ENCODE results near the gene CCNYL1.

The CCNYL1 gene

GRCh38 chr2:207766041-207766551 is 54.7 kb downstream of the CCNYL1 start:
- no peak for DNase-seq (ENCODE audit: low spot score)

- no peak for DNase-seq (ENCODE audit: low spot score)
Observed at GRCh38 chr2:207766697-207767460, 55.4 kb downstream of the CCNYL1 start.

GRCh38 chr2:207767461-207768167 is 56.2 kb downstream of the CCNYL1 start:
- no peak for DNase-seq (ENCODE audit: low spot score)

GRCh38 chr2:207768168-207768865 is 56.9 kb downstream of the CCNYL1 start:
- DNase-seq (ENCODE audit: low spot score) = peak; percentile 69

DNA sequence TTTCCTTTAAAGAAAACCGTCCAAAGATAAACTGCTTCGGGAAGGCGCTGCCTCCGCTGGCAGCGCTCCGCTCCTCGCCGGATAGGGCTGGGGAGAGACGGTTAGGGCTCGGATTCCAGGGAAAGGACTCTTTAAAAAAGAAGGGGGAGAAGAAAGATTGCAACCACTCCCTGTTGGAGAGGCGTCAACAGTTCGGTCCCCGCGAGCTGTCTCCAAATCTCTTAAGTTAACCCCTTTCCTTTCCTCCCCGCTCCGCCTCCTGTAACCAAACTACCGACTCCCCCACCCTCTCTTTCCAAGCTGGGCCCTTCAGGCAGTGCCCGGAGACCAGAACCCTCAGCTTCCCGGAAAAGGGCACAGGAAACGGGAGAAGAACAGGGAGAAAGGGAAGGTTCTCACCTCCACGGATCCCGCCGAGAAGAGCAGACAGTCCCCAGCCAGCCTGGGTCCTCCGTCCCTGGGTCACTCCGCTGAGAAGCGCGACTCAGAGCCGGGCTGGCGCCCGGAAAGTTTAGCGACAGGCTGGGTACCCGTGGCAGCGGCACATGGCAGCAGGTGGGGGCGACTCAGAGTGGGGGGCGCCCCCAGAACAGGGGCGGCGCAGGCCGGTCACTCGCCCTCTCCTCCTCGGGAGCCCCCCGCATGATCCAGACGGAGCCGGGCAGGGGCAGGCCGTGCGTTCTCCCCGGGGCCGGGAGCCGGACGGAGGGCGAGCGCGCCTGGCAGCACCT is 57.6 kb downstream of the CCNYL1 start:
- peak; percentile 71 for DNase-seq (ENCODE audit: low spot score)

- no peak for DNase-seq (ENCODE audit: low spot score)
Observed at GRCh38 chr2:207770602-207771404, 59.4 kb downstream of the CCNYL1 start.

- DNase-seq (ENCODE audit: low spot score) = no peak
Observed at GRCh38 chr2:207771421-207771820, 60.0 kb downstream of the CCNYL1 start.

- no peak for DNase-seq (ENCODE audit: low spot score)
Observed at GRCh38 chr2:207772081-207772843, 60.8 kb downstream of the CCNYL1 start.

- DNase-seq (ENCODE audit: low spot score) = no peak
Observed at GRCh38 chr2:207772844-207773205, 61.4 kb downstream of the CCNYL1 start.

GRCh38 chr2:207775473-207775872 is 64.0 kb downstream of the CCNYL1 start:
- DNase-seq (ENCODE audit: low spot score) = no peak

GRCh38 chr2:207777124-207777523 is 65.7 kb downstream of the CCNYL1 start:
- DNase-seq (ENCODE audit: low spot score) = no peak

DNA sequence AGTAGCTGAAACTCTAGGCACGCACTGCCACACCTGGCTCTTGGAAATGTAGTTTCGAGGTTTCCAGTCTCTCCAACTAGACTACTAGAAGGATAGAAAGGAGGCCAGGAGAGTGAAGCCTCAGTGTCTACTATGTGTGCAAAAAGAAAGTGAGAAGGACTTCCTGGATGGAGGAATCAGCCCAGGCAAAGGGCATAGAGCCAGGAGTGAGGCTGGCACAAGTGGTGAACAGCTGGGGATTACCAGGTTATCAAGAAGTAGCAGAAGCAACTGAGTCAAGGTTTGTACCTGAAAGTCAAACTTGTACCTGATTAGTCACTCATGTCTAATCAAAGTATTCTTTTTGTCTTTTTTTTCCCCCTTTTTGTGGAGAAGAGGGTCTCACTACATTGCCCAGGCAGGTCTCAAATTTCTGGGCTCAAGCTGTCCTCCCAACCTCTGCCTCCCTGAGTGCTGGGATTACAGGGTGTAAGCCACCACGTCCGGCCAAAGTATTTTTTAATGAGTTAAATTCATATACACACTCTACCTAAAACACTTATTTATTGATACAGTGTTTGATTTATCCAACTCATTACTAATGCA is 67.0 kb downstream of the CCNYL1 start:
- no peak for DNase-seq (ENCODE audit: low spot score)

DNA sequence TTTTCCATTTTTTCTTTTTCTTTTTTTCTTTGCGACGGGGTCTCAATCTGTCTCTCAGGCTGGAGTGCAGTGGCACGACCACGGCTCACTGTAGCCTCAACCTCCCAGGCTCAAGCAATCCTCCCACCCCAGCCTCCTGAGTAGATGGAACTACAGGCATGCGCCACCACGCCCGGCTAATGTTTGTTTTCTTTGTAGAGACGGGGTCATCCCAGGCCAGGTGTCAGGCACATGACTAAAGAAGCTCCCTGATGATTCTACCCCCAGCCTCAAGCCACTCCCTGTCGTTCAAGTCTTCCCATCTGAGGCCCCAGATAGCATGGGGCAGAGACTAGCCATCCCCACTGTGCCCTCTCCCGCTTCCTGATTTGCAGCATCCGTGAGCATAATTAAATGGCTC is 68.1 kb downstream of the CCNYL1 start:
- DNase-seq (ENCODE audit: low spot score) = no peak

DNA sequence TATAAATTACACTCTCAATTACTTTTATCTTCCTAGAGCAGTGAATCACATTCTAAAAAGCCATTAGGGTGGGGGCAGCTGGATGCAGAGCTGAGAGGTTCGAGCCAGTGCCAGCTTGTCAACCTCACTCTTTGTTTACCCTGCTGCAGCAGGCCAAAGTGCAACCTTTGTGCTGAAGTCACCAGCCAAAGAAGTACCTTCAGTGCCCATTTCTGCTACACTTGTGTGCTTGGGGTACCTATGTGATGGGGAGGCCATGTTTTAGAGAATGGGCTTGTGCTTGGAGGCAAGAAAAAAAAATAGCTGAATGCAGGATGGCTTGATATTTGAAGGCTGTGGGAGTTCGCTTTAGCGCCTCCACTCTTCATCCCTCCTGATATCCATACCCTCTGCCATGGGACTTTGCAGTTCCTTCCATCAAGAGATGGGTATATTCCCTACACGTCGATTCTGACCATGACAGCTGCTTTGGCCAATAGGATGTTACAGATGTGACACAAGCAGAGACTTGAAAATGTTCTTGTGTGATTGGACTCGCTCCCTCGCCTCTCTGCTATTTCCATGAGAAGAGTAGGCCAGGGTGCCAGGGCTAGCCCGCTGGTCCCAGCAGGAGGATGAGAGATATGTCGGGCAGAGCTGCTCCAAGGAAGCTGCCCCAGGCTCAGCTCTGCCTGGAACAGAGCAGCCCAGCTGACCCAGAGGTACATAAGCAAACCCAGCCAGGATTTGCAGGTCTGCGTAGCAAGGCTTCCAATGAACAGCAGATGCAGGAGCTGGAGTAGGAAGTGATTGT is 71.0 kb downstream of the CCNYL1 start:
- DNase-seq (ENCODE audit: low spot score) = no peak

DNA sequence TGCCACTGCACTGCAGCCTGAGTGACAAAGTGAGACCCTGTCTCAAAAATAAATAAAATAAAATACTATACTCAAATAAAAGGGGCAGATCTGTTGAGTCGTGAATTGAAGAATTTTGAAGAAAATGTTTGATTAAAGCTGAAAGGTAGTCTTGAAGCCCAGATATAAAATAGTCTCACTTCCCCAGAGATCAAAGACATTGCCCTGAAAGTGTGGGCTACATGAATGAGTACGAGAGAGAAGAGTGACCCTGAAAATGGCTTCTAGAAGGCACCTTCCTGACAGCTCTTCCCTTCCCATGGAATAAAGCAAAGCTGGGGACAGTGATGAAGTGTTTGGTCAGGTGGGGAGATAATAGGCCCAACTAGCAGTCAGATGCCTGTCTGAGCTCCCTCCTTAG is 72.1 kb downstream of the CCNYL1 start:
- no peak for DNase-seq (ENCODE audit: low spot score)

DNA sequence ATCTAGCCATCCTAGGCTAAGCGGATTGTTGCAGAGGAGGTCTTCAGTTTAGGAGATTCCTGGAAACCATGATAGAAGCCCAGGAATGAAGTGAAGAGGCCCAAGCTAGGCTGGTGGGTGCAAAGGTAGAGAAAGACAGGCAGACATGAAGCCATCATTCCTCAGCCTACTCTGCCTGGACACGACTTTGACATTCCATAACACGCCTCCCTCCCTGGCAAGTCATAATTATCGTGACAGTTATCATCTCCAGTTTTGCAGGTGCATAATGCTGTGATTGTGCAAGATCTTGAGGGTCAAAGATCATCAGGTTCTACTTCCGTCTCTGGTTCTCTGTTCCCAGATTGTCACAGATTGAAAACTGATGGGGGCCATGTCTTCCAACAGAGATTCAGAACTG is 73.5 kb downstream of the CCNYL1 start:
- DNase-seq (ENCODE audit: low spot score) = no peak

DNA sequence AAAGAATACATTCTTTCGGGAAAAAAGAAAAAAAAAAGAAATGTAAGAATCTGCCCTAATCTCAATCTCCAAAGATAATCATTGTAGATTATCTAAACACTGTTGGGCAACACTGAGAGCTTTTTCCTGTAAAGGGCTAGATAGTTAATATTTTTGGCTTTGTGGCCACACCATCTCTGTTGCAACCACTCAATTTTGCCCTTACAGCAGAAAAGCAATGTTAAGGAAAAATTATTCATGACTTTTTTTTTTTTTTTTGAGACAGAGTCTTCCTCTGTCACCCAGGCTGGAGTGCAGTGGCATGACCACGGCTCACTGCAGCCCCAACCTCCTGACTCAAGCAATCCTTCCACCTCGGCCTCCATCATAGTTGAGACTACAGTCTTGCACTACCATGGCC is 75.6 kb downstream of the CCNYL1 start:
- no peak for DNase-seq (ENCODE audit: low spot score)

DNA sequence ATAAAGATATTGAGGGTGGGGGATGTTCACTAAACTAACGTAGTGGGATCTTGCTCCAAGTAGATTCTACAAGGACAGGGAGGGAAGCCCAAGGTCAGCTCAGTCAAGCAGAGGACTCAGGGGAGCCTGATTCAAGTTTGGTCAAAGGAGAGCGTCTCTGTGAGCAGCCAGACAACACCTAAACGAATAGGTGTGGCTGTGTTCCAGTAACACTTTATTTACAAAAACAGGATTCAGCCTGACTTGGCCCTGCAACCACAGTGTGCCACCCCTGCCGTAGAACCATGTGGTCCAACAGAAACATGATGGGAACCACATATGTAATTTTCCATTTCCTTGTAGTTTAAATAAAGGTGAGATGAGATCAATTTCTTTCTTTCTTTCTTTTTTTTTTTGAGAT is 76.4 kb downstream of the CCNYL1 start:
- peak; percentile 40 for DNase-seq (ENCODE audit: low spot score)

DNA sequence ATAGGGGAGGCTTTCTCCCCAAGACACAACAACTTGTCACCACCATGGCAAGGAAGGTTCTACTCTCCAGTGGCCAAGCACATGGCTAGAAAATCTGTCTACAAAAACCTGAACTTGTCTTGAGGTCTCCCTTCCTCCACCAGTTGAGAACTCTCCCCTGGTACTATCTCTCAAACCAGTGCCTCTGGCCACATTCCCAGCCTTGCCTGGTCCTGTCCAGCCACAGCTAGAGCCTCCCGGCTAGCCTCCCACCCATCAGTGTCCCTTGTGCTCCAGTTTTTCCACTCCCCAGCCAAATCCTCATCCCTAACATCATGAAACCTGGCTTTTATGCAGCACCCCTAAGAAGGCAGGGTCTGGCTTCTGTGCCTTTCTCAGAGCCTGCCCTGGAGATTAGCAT is 79.5 kb downstream of the CCNYL1 start:
- DNase-seq (ENCODE audit: low spot score) = no peak

Measured in left forelimb (tissue), 1 donor.